ENCODE results near the gene ARHGAP20.

Gene ARHGAP20

DNA sequence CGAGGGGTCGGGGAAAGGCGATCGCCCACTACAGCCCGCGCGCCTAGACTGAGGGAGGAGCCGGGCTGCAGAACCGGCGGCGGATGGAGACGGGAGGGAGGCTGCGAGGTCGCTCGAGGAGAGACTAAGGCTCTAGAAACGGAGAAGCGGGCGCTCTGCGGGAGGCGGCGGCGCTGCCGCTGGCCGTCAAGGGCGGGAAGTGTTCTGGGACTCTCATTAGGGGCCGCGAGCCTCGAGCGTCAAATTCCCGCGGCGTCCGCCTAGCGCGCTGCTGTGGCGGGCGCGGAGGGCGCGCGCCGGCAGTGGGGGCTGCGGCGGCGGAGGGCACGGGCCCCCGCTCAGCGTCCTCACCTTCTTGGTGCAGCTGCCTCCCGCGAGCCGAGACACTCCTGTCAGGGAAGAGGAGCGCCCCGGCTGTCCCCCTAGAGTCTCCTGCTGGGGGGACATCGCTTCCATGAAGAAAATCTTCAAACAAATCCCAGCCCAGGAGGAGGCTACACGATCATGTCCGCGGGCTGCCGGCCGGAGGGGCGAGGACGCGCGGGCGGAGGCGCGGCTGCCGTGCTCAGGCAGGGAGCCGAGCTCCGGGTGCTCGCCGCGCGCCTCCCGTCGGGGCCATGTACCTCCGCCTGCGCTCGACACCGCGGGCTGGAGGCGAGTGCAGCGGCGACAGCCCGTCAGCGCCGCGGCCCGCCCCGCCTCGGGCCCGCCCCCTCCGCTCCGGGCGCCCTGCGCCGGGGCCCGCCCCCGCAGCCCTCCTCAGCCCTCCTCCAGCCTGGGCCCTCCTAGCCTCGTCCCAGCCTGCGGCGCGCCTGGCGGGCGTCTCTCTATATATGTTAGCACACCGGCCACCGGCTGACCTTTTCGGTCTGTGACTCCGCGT lies at the start of gene ARHGAP20:
Gene ARHGAP20, minus strand, starts transcription at position 662 of the 883 bp plus-strand sequence. Its CDS starts 206 bp downstream, at position 456.
- DNase-seq (ENCODE audit: low read depth) = peak; percentile 45

DNA sequence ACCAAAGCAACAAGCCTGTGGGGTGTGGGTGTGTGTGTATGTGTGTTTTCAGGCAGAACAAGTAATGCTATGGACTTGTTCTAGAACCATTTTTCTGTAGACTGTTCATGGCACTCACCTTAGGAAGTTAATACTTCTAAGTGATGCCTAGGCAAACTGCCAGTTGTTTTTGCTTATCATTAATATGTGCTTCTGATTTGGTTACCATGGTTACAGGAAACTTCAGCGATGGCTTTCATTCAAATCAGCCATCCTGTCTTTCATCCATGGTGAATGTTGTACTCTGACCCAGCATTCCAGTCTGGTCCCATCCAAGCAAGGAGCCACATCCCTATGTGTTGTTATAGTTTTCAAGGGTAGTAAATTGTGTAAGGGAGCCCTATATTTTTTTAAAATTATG lies 49.8 kb upstream of the ARHGAP20 start:
- no peak for DNase-seq (ENCODE audit: low read depth)

DNA sequence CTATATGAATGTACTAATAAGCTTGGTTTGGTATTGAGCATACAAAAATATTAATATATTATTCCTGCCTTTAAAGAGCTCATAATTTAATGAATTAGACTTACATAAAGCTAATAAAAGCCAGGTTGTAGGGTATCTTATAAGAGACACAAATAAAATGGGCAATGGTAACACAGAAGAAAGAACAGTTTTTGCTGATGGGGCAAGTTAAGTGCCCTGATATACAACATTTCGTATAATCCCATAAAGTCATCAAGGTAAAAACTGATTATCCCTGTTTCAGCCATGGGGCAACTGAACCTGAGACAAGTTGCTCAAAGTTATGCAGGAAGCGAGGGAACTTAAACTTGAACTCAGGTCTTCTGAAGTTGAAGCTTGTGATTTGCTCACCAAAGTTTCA lies 48.9 kb upstream of the ARHGAP20 start:
- no peak for DNase-seq (ENCODE audit: low read depth)

DNA sequence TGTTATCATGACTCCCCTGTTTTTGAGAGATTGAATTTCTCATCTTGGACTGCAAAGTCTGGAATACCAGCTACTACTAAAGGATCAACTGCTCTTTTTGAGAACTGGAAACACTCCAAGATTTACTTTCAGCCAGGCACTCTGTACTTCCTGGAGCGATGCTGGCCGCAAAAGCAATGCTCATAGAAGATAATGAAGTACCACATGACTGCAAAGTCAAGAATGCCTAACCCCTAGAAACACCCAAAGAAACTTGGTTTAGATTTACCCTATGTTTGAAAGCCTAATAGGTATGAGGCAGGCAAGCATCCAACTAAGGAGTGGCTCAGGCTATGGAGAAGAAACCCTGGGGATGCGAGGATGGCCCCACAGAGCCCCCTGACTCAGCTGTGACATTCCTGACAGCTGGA lies 47.7 kb upstream of the ARHGAP20 start:
- DNase-seq (ENCODE audit: low read depth) = no peak

DNA sequence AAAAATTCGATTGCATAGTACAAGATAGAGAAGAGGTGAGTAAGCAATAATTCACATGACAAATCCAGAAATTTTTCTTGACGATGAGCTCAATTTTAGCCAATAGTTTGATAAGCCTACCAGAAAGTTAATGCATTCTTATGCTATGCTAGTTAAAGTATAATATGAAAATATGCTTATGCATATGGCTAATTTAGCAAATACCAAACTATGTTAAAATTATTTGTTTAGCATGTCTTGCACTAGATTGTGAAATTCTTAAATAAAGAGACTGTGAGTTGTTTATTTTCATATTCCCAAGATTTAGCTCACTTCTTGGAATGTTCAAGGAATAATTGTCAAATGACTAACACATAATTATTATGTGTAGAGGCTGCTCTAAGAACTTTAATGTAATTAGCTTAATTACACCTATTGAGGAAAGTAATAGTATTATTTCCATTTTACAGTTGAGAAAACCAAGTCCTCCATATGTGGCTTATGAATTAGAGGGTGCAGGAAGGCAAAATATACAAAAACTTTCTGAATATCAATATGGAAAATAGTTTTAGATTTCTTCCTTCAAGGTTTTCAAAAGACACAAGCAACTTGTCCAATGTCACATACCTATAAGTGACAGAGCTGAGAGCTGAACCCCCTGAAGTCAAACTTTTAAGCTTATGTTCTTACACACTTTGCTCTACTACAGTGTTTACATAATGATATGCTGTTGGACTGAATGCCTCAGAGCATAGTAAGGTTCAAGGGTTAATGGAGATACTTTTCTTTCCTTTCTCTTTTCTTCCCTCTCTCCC lies 45.9 kb upstream of the ARHGAP20 start:
- no peak for DNase-seq (ENCODE audit: low read depth)

- no peak for DNase-seq (ENCODE audit: low read depth)
Measured at GRCh38 chr11:110757066-110757465, 44.8 kb upstream of the ARHGAP20 start.

DNA sequence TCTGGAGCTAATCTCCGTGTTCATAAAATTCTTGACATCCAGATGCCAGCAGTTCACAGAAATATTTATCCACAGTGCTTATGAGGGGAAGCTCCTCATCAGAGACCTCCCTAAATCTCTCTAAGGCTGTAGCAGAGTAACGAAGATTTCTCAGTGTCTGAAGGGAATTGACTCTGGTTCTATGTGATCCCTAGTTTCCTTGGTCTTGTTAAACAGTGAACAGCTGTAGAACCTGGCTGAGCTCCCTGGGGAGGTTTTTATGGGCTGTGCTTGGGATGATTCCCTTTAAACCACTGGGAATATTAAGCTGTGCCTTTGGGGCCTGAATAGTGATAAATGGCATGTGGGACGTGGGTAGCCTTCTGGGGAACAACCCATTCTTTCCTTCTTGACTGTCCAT lies 43.7 kb upstream of the ARHGAP20 start:
- no peak for DNase-seq (ENCODE audit: low read depth)

GRCh38 chr11:110752890-110753289 lies 40.7 kb upstream of the ARHGAP20 start:
- DNase-seq (ENCODE audit: low read depth) = no peak

- no peak for DNase-seq (ENCODE audit: low read depth)
Measured at GRCh38 chr11:110750100-110750499, 37.9 kb upstream of the ARHGAP20 start.

GRCh38 chr11:110747531-110747930 lies 35.3 kb upstream of the ARHGAP20 start:
- no peak for DNase-seq (ENCODE audit: low read depth)

GRCh38 chr11:110738641-110739040 lies 26.4 kb upstream of the ARHGAP20 start:
- no peak for DNase-seq (ENCODE audit: low read depth)

DNA sequence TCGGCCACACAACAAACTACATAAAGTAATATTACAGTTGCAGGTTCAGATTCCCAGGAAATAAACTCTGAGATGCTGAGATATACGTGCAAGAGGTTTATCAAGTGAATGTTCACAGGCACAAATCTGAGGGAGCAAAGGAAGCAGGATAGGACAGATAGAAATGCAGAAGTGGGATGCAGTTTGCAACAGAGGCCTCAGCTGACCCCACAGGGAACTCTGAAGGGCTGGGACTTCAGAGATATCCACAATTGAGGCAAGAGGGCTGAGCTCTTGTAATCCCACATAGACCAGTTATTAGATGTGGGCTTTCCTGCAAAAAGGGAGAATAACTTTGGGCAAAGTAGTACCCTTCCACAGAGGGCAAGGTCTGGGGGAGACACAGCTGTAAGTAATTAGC lies 25.4 kb upstream of the ARHGAP20 start:
- DNase-seq (ENCODE audit: low read depth) = no peak

GRCh38 chr11:110736171-110736553 lies 23.9 kb upstream of the ARHGAP20 start:
- no peak for DNase-seq (ENCODE audit: low read depth)

DNA sequence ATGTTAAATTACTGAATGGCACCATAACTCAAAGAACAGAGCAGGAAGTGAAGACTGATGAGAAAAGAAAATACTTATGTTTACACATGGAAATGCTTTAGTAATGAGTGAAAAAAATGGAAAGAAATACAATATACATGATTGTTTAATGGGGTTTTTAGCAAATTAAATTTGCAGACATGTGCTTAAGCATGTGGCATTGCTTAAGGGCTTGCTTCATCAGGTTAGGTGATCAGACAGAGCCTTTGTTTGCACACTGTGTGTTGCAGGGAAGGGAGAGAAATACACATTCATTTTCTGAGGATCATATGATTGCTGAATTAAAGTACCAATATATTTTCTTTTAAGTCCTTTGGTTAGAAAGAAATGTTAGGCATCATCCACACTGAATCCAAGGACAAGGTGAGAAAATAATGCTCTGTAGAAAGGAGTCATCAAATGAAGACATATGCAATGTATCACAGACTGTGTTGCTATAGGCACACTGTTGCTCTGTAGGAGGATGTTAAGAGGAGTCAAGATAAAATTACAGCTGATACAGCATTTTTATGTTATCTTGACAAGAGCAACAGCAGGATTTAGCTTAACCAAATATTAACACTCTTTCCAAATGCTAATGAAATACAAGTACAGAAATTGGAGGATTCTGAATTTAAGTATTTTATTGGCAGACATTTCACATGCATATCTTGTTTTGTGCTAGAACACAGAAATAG lies 23.4 kb upstream of the ARHGAP20 start:
- no peak for DNase-seq (ENCODE audit: low read depth)

DNA sequence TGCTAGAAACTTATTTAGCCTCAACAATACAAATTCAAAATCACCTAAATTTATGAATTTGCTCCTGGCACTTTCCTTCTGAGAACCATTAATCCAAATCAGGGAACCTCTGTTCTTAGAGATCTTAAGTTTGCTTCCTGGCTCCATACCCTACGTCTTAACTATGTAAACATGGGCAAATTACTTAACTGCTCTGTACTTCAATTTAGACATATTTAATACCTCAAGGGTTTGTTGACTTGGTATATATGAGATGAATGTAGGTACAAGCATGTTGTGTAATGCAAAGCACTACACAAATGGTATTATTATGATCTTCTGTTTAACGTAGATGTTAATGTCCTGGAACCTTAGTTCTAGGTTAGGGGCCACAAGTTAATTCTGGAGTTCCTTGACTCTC lies 22.6 kb upstream of the ARHGAP20 start:
- no peak for DNase-seq (ENCODE audit: low read depth)

- DNase-seq (ENCODE audit: low read depth) = no peak
Measured at GRCh38 chr11:110730773-110731172, 18.5 kb upstream of the ARHGAP20 start.

- no peak for DNase-seq (ENCODE audit: low read depth)
Measured at GRCh38 chr11:110728883-110729282, 16.6 kb upstream of the ARHGAP20 start.

DNA sequence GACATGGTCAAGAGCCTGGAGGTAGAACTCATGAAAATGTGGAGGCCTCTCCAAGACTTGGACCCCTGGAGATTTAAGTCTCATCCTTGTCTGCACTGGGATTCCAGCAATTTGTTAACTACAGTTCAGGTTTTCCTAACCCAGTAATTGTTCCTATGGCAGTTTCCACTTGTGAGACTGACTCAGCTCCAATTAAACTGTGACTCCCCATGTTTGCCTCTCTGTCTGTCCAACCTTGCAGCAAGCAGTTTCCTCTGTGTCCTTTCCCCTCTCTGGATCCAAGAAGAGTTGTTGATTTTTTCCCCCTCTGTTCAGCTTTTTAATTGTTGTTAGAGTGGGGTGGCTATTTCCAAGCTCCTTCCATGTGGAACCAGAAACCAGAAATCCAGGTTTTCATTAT lies 16.2 kb upstream of the ARHGAP20 start:
- DNase-seq (ENCODE audit: low read depth) = no peak

DNA sequence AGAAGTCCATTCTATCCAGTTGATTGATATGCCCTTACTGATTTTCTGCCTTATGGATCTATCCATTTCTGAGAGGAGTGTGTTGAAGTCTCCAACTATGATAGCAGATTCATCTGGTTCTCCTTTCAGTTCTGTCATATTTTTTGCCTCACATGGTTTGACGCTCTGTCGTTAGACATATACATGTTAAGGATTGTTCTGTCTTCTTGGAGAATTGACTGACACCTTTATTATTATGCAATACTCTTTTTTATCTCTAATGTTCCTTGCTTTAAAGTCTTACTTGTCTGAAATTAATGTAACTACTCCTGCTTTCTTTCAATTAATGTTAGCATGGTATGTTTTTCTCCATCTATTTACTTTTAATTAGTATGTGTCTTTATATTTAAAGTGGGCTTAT lies 12.1 kb upstream of the ARHGAP20 start:
- DNase-seq (ENCODE audit: low read depth) = no peak

- no peak for DNase-seq (ENCODE audit: low read depth)
Measured at GRCh38 chr11:110720431-110721275, 8.4 kb upstream of the ARHGAP20 start.

GRCh38 chr11:110716361-110716760 lies 4.1 kb upstream of the ARHGAP20 start:
- DNase-seq (ENCODE audit: low read depth) = no peak

GRCh38 chr11:110715541-110715940 lies 3.3 kb upstream of the ARHGAP20 start:
- no peak for DNase-seq (ENCODE audit: low read depth)
